Measurements from ENCODE around the gene MRPL40. TPM values are rescaled to one million over a fixed set of nuclear protein-coding genes. Genes with fewer than 3 reads are reported as not detected.

MRPL40 gene
- total RNA-seq (2013; cell fraction: nucleolus; rRNA removed), result 5.7 and 6.6 TPM in 2 replicates
- total RNA-seq (2014; rRNA removed) (48.0 and 51.9 TPM in 2 replicates), total RNA-seq (2014; rRNA removed; fragmentation: Illumina TruSeq; extraction: Trizol) (55.9 and 58.1 TPM in 2 replicates), total RNA-seq (2021) (41.2 and 42.4 TPM in 2 replicates), polyA plus RNA-seq (2011; rRNA removed) (62.3 and 72.3 TPM in 2 replicates), polyA plus RNA-seq (2014; fragmentation: Illumina TruSeq; extraction: Trizol) (66.0 and 78.0 TPM in 2 replicates), polyA plus RNA-seq (2014; fragmentation: Nextera tagmentation; extraction: Ambion mirVana) (100 to 1,000 TPM; 180 to 207 TPM), polyA plus RNA-seq (2014; rRNA removed) (53.8 and 64.4 TPM in 2 replicates), polyA plus RNA-seq (2016; fragmentation: Nextera tagmentation; extraction: Ambion mirVana) (100 to 1,000 TPM; 124 to 131 TPM), polyA minus RNA-seq (2011; rRNA and poly(A)+ RNA removed) (18.1 and 18.3 TPM in 2 replicates), Bru-seq, nascent RNA (percentile 81 among the genes with signal in this experiment), BruChase-seq, experiment 1, labeled RNA remaining after a 6-hour chase (percentile 78 among the genes with signal in this experiment), BruChase-seq, experiment 2, labeled RNA remaining after a 2-hour chase (percentile 70 among the genes with signal in this experiment)
- 32.8 TPM for polyA plus RNA-seq (2011; ENCODE audit: low read depth)
- polyA plus RNA-seq (2011; cell fraction: cytosol; rRNA removed), result 33.8 and 45.2 TPM in 2 replicates
- polyA plus RNA-seq (2011; cell fraction: nucleus; rRNA removed), result 21.5 and 26.3 TPM in 2 replicates
- 36.6 and 36.9 TPM in 2 replicates for polyA plus RNA-seq (2012)
- 8.8 and 10.3 TPM in 2 replicates for polyA minus RNA-seq (2011; cell fraction: cytosol; rRNA and poly(A)+ RNA removed)
- polyA minus RNA-seq (2011; cell fraction: nucleus; rRNA and poly(A)+ RNA removed), result 5.6 and 8.9 TPM in 2 replicates
- long read RNA-seq, experiment 1, transcript MRPL40-201 (4 exons, 1,387 nt), result major isoform, 49 of 53 reads
- long read RNA-seq, experiment 1, partial matches to known transcripts, result 0 of 53 reads
- long read RNA-seq, experiment 1, other reads (novel, unspliced or antisense), result 1 of 53 reads
- long read RNA-seq, experiment 2, transcript MRPL40-202 (4 exons, 954 nt), result minor isoform, 40 of 286 reads
- long read RNA-seq, experiment 2, transcript MRPL40-201 (4 exons, 1,387 nt), result major isoform, 232 of 286 reads
- long read RNA-seq, experiment 2, partial matches to known transcripts, result 0 of 286 reads
- long read RNA-seq, experiment 2, other reads (novel, unspliced or antisense), result 11 of 286 reads

DNA sequence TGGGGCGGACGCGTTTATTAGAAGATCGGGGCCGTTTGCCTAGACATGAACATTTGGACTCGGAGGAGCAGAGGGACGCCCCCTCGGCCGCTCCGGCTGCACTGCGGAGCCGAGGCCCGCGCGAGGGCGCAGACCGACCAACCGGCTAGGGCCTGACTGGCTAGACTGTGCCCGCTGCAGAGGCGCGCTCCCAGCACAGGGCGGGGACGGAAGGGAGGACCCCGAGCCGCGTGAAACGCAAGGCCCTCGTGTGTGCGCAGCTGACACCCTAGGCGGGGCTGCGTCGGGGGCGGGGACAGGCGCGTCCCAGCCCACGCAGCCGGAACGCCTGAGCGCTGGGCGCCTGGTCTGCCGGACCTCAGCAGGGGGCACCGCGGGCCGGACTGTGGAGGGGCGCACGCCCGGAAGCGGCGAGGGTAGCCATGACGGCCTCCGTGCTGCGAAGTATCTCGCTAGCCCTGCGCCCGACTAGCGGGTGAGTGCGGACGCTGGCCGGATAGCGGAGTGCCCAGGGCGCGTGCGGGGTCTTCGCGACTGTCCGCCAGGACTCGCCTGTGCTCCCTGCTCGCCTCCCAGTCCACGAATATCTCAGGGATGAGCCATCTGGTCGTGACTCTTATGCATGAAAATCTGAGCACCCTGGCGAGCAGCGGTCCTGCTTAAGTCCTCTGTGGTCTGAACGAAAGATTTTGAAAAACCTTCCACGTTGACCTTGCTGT lies at the start of gene MRPL40:
Gene MRPL40, plus strand, starts transcription at position 413 of the 719 bp plus-strand sequence. Its CDS starts 10 bp downstream, at position 423.
- Histone ChIP-seq H4K20me1 (ENCODE audit: control insufficient read depth, insufficient read depth) (no peaks in the 10 kb centered on the region; the same call in 1 of the 2 replicates), H2AFZ (ENCODE audit: control insufficient read depth, low read depth, low read length) (peak within 1 kb of the TSS; percentile 93), H3K27ac (ENCODE audit: control insufficient read depth, insufficient read depth) (peak within 1 kb of the TSS; percentile 93), H3K4me1 (ENCODE audit: control insufficient read depth, insufficient read depth, low read length) (no peaks in the 10 kb centered on the region), H3K36me3 (ENCODE audit: control insufficient read depth in 2 of 2, insufficient read depth in 2 of 2, low read length in 1 of 2) (peaks cover 2 to 4% of the 10 kb centered on the region in 2 experiments; a peak in 2 of 4 replicates), H3K79me2 (ENCODE audit: control insufficient read depth, insufficient read depth, low read length) (peaks cover 53% of the 10 kb centered on the region), H3K9me3 (replicated peaks; ENCODE audit: control insufficient read depth, insufficient read depth, low read length) (no peaks in the 10 kb centered on the region), H3K4me3 (peak within 1 kb of the TSS; percentile 94), H3K27me3 (replicated peaks in 1 of 2; ENCODE audit: control insufficient read depth in 2 of 2, insufficient read depth in 2 of 2, low read length in 1 of 2) (no peaks in the 10 kb centered on the region), H3K4me2 (ENCODE audit: control insufficient read depth, insufficient read depth) (peak within 1 kb of the TSS; percentile 97), H3K9ac (ENCODE audit: control insufficient read depth, insufficient read depth, low read length) (peak within 1 kb of the TSS; percentile 96)
- SMC1A ChIA-PET (ENCODE audit: uncharacterized antibody, unreplicated experiment), result interaction anchor here (1.0 to 1.9 kb wide), 3 partner anchors 13 to 47 kb away, joined by 3 to 4 read pairs (median 4); partner anchors contain the start of gene CDC45
- intact Hi-C loops (cut with micrococcal nuclease; ENCODE audit: unreplicated experiment) (loop anchor here (1.0 to 5.0 kb wide), 4 partner anchors 15 to 288 kb away; partner anchors contain the start of genes C22orf39, CDC45, ESS2 and SLC25A1), in situ Hi-C loops (cut with MboI) (loop anchor here (25.0 kb wide), 1 partner anchor 1795 kb away; the partner anchor contains the start of genes ATP6V1E1 and BCL2L13)
- 1% methylated on average over 71 of the region's 74 CpGs for WGBS (ENCODE audit: insufficient coverage, insufficient replicate concordance, low lambda C conversion rate, missing lambda C conversion rate)
- ATAC-seq (peak; percentile 93), DNase-seq (ENCODE audit: low read depth, low spot score) (peak; percentile 76), FAIRE-seq (peak; percentile 71)
- POLR2A ChIA-PET, result interaction anchor here (1.0 to 1.5 kb wide), 5 partner anchors 12 to 71 kb away, joined by 3 to 5 read pairs (median 3); partner anchors contain the start of genes C22orf39 and CDC45
- CTCF ChIA-PET, result no interaction called here
- RAD21 ChIA-PET (ENCODE audit: unreplicated experiment), result interaction anchor here (1.4 to 3.6 kb wide), 3 partner anchors 15 to 253 kb away, joined by 4 to 11 read pairs (median 4); partner anchors contain the start of genes C22orf39, CDC45, SLC25A1 and UFD1
- BruUV-seq (replicated peaks), result no TSS peak
- TF ChIP-seq, protein P1, sequence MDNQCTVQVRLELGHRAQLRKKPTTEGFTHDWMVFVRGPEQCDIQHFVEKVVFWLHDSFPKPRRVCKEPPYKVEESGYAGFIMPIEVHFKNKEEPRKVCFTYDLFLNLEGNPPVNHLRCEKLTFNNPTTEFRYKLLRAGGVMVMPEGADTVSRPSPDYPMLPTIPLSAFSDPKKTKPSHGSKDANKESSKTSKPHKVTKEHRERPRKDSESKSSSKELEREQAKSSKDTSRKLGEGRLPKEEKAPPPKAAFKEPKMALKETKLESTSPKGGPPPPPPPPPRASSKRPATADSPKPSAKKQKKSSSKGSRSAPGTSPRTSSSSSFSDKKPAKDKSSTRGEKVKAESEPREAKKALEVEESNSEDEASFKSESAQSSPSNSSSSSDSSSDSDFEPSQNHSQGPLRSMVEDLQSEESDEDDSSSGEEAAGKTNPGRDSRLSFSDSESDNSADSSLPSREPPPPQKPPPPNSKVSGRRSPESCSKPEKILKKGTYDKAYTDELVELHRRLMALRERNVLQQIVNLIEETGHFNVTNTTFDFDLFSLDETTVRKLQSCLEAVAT (IDR thresholded peaks at IDR 0.05), result no peak; the same call in 1 of the 2 replicates
- TF ChIP-seq, protein P2, sequence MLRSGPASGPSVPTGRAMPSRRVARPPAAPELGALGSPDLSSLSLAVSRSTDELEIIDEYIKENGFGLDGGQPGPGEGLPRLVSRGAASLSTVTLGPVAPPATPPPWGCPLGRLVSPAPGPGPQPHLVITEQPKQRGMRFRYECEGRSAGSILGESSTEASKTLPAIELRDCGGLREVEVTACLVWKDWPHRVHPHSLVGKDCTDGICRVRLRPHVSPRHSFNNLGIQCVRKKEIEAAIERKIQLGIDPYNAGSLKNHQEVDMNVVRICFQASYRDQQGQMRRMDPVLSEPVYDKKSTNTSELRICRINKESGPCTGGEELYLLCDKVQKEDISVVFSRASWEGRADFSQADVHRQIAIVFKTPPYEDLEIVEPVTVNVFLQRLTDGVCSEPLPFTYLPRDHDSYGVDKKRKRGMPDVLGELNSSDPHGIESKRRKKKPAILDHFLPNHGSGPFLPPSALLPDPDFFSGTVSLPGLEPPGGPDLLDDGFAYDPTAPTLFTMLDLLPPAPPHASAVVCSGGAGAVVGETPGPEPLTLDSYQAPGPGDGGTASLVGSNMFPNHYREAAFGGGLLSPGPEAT (IDR thresholded peaks at IDR 0.05; ENCODE audit: low read depth), result peak; percentile 73; the same call in 1 of the 2 replicates
- TF ChIP-seq IKZF2 (IDR thresholded peaks at IDR 0.05), result peak in 1 of 2 experiments; percentile 51; a peak in 1 of 4 replicates
- TF ChIP-seq, protein P3, sequence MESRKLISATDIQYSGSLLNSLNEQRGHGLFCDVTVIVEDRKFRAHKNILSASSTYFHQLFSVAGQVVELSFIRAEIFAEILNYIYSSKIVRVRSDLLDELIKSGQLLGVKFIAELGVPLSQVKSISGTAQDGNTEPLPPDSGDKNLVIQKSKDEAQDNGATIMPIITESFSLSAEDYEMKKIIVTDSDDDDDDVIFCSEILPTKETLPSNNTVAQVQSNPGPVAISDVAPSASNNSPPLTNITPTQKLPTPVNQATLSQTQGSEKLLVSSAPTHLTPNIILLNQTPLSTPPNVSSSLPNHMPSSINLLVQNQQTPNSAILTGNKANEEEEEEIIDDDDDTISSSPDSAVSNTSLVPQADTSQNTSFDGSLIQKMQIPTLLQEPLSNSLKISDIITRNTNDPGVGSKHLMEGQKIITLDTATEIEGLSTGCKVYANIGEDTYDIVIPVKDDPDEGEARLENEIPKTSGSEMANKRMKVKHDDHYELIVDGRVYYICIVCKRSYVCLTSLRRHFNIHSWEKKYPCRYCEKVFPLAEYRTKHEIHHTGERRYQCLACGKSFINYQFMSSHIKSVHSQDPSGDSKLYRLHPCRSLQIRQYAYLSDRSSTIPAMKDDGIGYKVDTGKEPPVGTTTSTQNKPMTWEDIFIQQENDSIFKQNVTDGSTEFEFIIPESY (IDR thresholded peaks at IDR 0.05), result no peak
- peak; percentile 84 for TF ChIP-seq CHD2 (IDR thresholded peaks at IDR 0.05; ENCODE audit: borderline replicate concordance, low read depth, low read length)
- TF ChIP-seq ESRRA (IDR thresholded peaks at IDR 0.05; ENCODE audit: low read length), result peak; percentile 91
- no peak for TF ChIP-seq NFXL1 (IDR thresholded peaks at IDR 0.05; ENCODE audit: borderline replicate concordance)
